Retinal pigment epithelial cell (primary cell): Measurements from ENCODE around the gene MYH10.

Experiments used
- DNase-seq: peaks from one replicate; pipeline ENCODE4 v3.0.0-alpha.2; 2010; ENCODE audit warnings: low read depth
- H3K4me3 ChIP-seq: 2 replicates; pipeline ENCODE4 v1.5.1; 2011; ENCODE audit warnings: mild to moderate bottlenecking, low read length, control low read depth, moderate library complexity
- TF ChIP-seq, protein P1 (sequence below): conservative IDR thresholded peaks from 2 replicates; pipeline ENCODE4 v1.5.1; 2011; ENCODE audit warnings: low read depth, low read length, control low read depth, inconsistent platforms

MYH10 gene

DNA sequence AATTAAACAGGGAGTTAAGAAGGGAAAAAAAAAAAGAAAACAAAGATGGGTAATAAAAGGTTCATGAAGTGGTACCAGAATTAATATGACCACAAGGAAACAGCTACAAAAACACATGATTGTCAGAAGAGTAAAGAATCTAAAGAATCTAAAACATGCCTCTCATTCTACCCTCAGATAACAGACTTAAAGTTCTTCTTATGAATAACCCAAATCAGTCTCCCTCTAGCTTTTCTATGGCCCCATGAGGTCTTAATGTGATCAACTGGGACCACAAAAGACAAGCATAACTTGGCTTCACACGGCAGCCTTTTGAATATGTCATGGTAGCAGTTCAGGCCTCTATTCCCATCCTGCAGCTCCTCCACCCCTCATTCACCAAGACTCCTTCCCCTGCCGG, 6.9 kb downstream of the MYH10 start:
- DNase-seq = no peak
- no peak overlapping the region for H3K4me3 ChIP-seq
- TF ChIP-seq, protein P1, sequence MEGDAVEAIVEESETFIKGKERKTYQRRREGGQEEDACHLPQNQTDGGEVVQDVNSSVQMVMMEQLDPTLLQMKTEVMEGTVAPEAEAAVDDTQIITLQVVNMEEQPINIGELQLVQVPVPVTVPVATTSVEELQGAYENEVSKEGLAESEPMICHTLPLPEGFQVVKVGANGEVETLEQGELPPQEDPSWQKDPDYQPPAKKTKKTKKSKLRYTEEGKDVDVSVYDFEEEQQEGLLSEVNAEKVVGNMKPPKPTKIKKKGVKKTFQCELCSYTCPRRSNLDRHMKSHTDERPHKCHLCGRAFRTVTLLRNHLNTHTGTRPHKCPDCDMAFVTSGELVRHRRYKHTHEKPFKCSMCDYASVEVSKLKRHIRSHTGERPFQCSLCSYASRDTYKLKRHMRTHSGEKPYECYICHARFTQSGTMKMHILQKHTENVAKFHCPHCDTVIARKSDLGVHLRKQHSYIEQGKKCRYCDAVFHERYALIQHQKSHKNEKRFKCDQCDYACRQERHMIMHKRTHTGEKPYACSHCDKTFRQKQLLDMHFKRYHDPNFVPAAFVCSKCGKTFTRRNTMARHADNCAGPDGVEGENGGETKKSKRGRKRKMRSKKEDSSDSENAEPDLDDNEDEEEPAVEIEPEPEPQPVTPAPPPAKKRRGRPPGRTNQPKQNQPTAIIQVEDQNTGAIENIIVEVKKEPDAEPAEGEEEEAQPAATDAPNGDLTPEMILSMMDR = no peak

DNA sequence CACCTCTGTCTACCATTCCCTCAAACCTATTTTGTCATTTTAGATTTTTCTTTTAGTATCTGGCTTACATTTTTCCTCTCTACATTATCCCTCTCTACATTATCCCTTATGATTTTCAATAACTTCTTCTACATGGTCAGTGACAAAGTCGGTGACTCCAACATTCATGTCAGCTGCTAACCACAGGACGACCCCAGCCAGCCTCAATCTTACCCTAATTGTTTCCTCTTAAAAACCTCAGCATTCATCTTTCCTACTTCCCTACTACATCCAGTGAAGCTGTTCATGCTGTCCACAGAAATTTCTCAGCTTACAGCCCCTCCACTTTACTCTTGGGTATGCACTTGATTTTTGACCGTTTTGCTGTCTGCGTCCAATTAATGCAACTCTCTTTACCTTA, 8.3 kb downstream of the MYH10 start:
- TF ChIP-seq, protein P1 = no peak
- DNase-seq = no peak
- no peak overlapping the region for H3K4me3 ChIP-seq

DNA sequence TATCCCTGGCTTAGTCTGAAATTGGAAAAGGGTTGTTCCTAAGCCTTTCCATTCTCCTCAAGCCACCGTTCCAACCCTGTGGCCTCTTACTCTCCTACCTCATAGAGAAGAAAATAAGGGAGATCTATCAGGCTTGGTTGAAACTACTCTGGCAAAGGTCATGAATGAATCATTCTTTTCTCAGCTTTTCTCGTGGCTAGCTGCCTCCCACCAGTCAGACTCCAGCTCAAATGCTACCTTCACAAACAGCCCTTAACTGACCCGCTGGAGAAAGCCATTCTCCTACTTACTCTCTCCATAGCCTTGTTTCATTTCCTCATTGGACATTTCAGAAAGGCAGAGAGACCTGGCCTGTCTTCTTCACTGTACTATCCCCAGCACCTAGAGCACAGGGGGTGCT, 8.9 kb downstream of the MYH10 start:
- no peak overlapping the region for H3K4me3 ChIP-seq
- DNase-seq = no peak
- TF ChIP-seq, protein P1 = no peak

DNA sequence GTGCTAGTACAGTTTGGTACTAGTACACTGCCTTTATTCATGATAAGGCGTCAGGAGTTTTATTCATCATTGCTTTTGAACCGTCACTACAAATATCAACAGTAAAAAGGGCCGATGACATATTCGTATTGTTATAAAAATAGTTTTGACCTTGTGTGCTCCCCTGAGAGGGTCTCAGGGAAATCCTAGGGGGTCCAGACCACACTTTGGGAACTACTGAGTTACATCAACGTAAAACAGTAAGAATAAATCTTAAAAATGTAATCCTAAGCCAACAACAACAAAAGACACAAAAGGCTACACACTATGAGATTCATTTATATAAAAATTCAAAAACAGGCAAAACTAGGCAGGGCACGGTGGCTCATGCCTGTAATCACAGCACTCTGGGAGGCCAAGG, 11.2 kb downstream of the MYH10 start:
- TF ChIP-seq, protein P1 = no peak
- DNase-seq = no peak
- H3K4me3 ChIP-seq = no peak overlapping the region

DNA sequence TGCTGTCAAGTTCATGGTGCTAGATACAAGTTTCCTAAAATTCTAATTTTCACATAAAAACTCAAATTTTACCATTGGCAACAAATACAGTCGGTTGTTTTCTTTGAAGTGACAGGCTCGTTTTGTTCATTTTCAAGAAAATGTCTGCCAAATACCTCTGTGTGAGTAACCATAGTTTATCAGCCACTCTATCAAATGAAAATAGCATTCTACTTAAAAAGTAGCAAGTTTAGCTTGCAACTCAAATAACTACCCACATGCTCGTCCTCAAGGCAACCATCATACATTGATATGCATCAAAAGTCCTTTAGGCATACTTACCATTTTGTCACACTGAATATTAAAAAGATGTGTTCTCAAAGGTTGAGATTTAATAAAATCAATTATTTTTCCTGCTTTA, 11.7 kb downstream of the MYH10 start:
- TF ChIP-seq, protein P1 = no peak
- no peak for DNase-seq

DNA sequence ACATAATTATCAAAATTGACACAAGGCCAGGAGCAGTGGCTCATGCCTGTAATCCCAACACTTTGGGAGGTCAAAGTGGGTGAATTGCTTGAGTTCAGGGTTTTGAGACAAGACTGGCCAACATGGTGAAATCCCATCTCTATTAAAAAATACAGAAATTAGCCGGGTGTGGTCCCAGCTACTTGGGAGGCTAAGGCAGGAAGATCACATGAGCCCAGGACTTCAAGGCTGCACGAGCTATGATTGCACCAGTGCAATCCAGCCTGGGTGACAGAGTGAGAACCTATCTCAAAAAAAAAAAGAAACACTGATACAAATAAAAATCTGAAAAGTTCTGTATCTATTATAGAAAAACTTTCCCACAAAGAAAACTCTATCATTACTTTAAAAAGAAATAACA, 15.5 kb downstream of the MYH10 start:
- H3K4me3 ChIP-seq = no peak overlapping the region
- TF ChIP-seq, protein P1 = no peak
- DNase-seq = no peak

More for the DNA sequence above, 11.7 kb downstream of the MYH10 start:
- no peak overlapping the region for H3K4me3 ChIP-seq

DNA sequence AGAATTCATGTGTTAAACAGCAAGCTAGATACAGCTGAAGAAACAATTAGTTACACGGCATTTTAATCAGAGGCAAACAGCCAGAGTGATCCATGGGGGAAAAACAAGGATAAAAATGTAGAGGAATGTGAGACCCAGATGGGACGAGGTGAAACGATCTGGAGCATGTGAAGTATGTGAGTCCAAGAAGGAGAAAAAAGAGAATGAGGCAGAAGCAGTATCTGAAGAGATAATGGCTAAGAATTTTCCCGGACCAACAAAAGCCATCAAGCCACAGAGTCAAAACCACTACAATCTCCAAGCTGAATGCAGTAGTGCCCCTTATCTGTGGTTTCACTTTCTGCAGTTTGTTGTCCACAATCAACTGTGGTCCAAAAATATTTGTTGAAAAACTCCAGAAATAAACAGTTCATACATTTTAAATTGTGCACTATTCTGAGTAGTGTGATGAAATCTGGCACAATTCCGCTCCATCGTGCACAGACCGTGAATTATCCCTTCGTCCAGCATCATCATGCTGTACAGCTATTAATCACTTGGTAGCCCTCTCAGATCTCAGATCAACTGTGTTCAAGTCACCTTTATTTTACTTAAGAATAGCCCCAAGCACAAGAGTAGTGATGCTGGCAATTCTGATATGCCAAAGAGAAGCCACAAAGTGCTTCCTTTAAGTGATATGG, 18.8 kb downstream of the MYH10 start:
- H3K4me3 ChIP-seq = no peak overlapping the region
- TF ChIP-seq, protein P1 = no peak
- no peak for DNase-seq
